CD14-positive monocyte (primary cell): ENCODE measurements around the gene HAS3. TPM values are rescaled to one million over a fixed set of nuclear protein-coding genes. Genes with fewer than 3 reads are reported as not detected.

Source experiments
- DNase-seq, 3 donors: peaks; one replicate each; pipeline ENCODE4 v3.0.0-alpha.2; 2011 to 2022
- H2AFZ ChIP-seq: 2 replicates; pipeline ENCODE4 v1.6.0; 2012; ENCODE audit warnings: mild to moderate bottlenecking, low read depth, low read length, inconsistent platforms; ENCODE audit not compliant: insufficient read depth, poor library complexity, severe bottlenecking
- H3K27ac ChIP-seq, 2 donors: 1 replicate in 1 of 2; 2 replicates in 1 of 2; pipeline ENCODE4 v1.5.1; 2012 to 2013; ENCODE audit warnings: low read length in 2 of 2, control low read depth in 1 of 2, inconsistent platforms in 1 of 2, low read depth in 1 of 2, mild to moderate bottlenecking in 1 of 2
- H3K27me3 ChIP-seq, 2 donors: one replicate each; pipeline versions ENCODE4 v1.6.0 to v1.6.1; 2011 to 2013; ENCODE audit warnings: low read length in 2 of 2; ENCODE audit not compliant: control insufficient read depth in 2 of 2, insufficient read depth in 2 of 2
- H3K36me3 ChIP-seq, 2 donors: replicated peaks in 1 of 2; 1 replicate in 1 of 2; 2 replicates in 1 of 2; pipeline versions ENCODE4 v1.5.1 to v1.6.1; 2012 to 2013; ENCODE audit warnings: low read length in 2 of 2, control low read depth in 1 of 2, inconsistent platforms in 1 of 2, mild to moderate bottlenecking in 1 of 2; ENCODE audit not compliant: insufficient read depth in 2 of 2, control insufficient read depth in 1 of 2
- H3K4me1 ChIP-seq, 2 donors: 1 replicate in 1 of 2; 2 replicates in 1 of 2; pipeline versions ENCODE4 v1.5.1 to v1.6.1; 2012 to 2013; ENCODE audit warnings: low read length in 2 of 2, control low read depth in 1 of 2, inconsistent platforms in 1 of 2, mild to moderate bottlenecking in 1 of 2, moderate library complexity in 1 of 2; ENCODE audit not compliant: insufficient read depth in 2 of 2, control insufficient read depth in 1 of 2
- H3K4me2 ChIP-seq: replicated peaks from 2 replicates; pipeline ENCODE3; 2012; ENCODE audit warnings: low read length, moderate library complexity, mild to moderate bottlenecking; ENCODE audit not compliant: poor library complexity, severe bottlenecking; ENCODE audit errors: extremely low read depth
- H3K4me3 ChIP-seq, 3 experiments: fragments of 200-600 bp in 1 of 3; sonication (generic) in 1 of 3; replicated peaks in 1 of 3; 1 replicate in 2 of 3; 2 replicates in 1 of 3; pipeline ENCODE4 v1.5.1; 2011 to 2013; ENCODE audit warnings: low read length in 3 of 3, mild to moderate bottlenecking in 3 of 3, control low read depth in 2 of 3, low read depth in 2 of 3, inconsistent platforms in 1 of 3, moderate library complexity in 1 of 3
- H3K79me2 ChIP-seq: 2 replicates; pipeline ENCODE4 v1.6.0; 2012; ENCODE audit warnings: mild to moderate bottlenecking, control low read depth, inconsistent platforms, low read length, moderate library complexity; ENCODE audit not compliant: insufficient read depth
- H3K9ac ChIP-seq: 2 replicates; pipeline ENCODE4 v1.6.0; 2017; ENCODE audit warnings: low read length, mild to moderate bottlenecking; ENCODE audit not compliant: insufficient read depth, poor library complexity, severe bottlenecking
- H3K9me3 ChIP-seq, 2 donors: replicated peaks in 1 of 2; 1 replicate in 1 of 2; 2 replicates in 1 of 2; pipeline versions ENCODE4 v1.5.1 to v1.6.1; 2012 to 2013; ENCODE audit warnings: low read length in 2 of 2, control low read depth in 1 of 2; ENCODE audit not compliant: control insufficient read depth in 1 of 2, insufficient read depth in 1 of 2
- H4K20me1 ChIP-seq: 2 replicates; pipeline ENCODE4 v1.6.0; 2012; ENCODE audit warnings: mild to moderate bottlenecking, low read length, control low read depth, moderate library complexity; ENCODE audit not compliant: insufficient read depth
- H3K27ac Mint-ChIP-seq, 7 donors: one replicate each; pipeline ENCODE4 v1.8.0; 2020; ENCODE audit warnings: mild to moderate bottlenecking in 7 of 7, mixed read lengths in 7 of 7, moderate library complexity in 6 of 7, inconsistent platforms in 2 of 7
- H3K27me3 Mint-ChIP-seq, 3 donors: one replicate each; pipeline ENCODE4 v1.8.0; 2021 to 2022; ENCODE audit warnings: low read depth in 3 of 3, mild to moderate bottlenecking in 3 of 3, mixed read lengths in 3 of 3, moderate library complexity in 3 of 3, inconsistent platforms in 1 of 3
- H3K36me3 Mint-ChIP-seq, 2 donors: one replicate each; pipeline ENCODE4 v1.8.0; 2020; ENCODE audit warnings: mixed read lengths in 2 of 2, inconsistent platforms in 1 of 2, mild to moderate bottlenecking in 1 of 2
- H3K4me1 Mint-ChIP-seq: one replicate; pipeline ENCODE4 v1.8.0; 2020; ENCODE audit warnings: mild to moderate bottlenecking, mixed read lengths
- H3K4me3 Mint-ChIP-seq, 2 donors: one replicate each; pipeline ENCODE4 v1.8.0; 2020; ENCODE audit warnings: mild to moderate bottlenecking in 2 of 2, mixed read lengths in 2 of 2, moderate library complexity in 1 of 2
- H3K9me3 Mint-ChIP-seq, 7 donors: one replicate each; pipeline ENCODE4 v1.8.0; 2020 to 2022; ENCODE audit warnings: mixed read lengths in 7 of 7, mild to moderate bottlenecking in 6 of 7, moderate library complexity in 6 of 7, inconsistent platforms in 2 of 7
- CTCF ChIP-seq: fragments of 200-600 bp; IDR thresholded peaks from one replicate; pipeline ENCODE4 v1.8.0; 2022; ENCODE audit warnings: antibody characterized with exemption, mild to moderate bottlenecking
- WGBS: methylation state at CpG from one replicate; pipeline ENCODE4 v1.1.5; 2013; ENCODE audit warnings: missing lambda C conversion rate; ENCODE audit not compliant: insufficient coverage; 5-methylcytosine and 5-hydroxymethylcytosine counted together
- intact Hi-C, 2 donors: fragments of 100-400 bp; cut with micrococcal nuclease; formaldehyde crosslinking; loops; one replicate each; pipeline versions ENCODE4 v1.15.0 to v1.15.1; 2023
- polyA plus RNA-seq, 3 donors: library from polyadenylated mRNA; depleted of rRNA in 1 of 3; unstranded in 2 of 3; stranded (reverse) in 1 of 3; fragments of 300-500 nt in 2 of 3; fragments of >200 nt in 1 of 3; fragmentation: Illumina TruSeq in 2 of 3; gene quantifications; 1 replicate in 2 of 3; 2 replicates in 1 of 3; pipeline ENCODE4 v1.2.3, GENCODE V29; 2012 to 2021

Gene HAS3
- polyA plus RNA-seq, 3 donors, result 1.3 TPM; not detected in 2

GRCh38 chr16:69131167-69131838 is 25.9 kb downstream of the HAS3 start:
- H3K4me3 Mint-ChIP-seq, result peak overlapping the region; percentile 95 to 96
- H3K27me3 Mint-ChIP-seq, result peaks cover 0 to 1% (median 0%) of the 10 kb centered on the region in 3 donors
- peak; percentile 37 to 48 (median 45) for DNase-seq

More at GRCh38 chr16:69131167-69131838, 25.9 kb downstream of the HAS3 start:
- H3K9me3 Mint-ChIP-seq, result no peaks in the 10 kb centered on the region
- WGBS, result 0% methylated on average over 11 of the region's 15 CpGs
- TF ChIP-seq CTCF, result no peak
- Histone ChIP-seq H3K27ac (peak overlapping the region; percentile 70 to 86), H3K27me3 (no peaks in the 10 kb centered on the region), H3K4me1 (peaks cover 13 to 19% of the 10 kb centered on the region in 2 donors), H3K4me2 (peak overlapping the region; percentile 96), H3K79me2 (peaks cover 91% of the 10 kb centered on the region), H4K20me1 (peaks cover 51% of the 10 kb centered on the region), H3K9ac (peak overlapping the region; percentile 76), H3K9me3 (no peaks in the 10 kb centered on the region), H2AFZ (peak overlapping the region; percentile 43), H3K36me3 (peaks cover 0 to 13% of the 10 kb centered on the region in 2 donors), H3K4me3 (peak overlapping the region; percentile 79 to 99 (median 80))
- intact Hi-C loops, result loop anchor here (5.0 to 10.0 kb wide), 3 partner anchors 53 to 594 kb away; partner anchors contain the start of genes SNTB2 (in 1 of the 2), VPS4A (in 1 of the 2) and ZFP90 (in 1 of the 2)
- peak overlapping the region; percentile 90 to 95 (median 93) for H3K27ac Mint-ChIP-seq
- peaks cover 4 to 11% of the 10 kb centered on the region in 2 donors for H3K36me3 Mint-ChIP-seq
- H3K4me1 Mint-ChIP-seq, result peaks cover 37% of the 10 kb centered on the region
